RWPE2 (cell line): ENCODE results near the gene THSD4.

Source experiments
- ATAC-seq: fragments of 200-7000 bp; cut with Tn5 transposase; 3 replicates; pipeline ENCODE4 v1.9.1; 2021; ENCODE audit warnings: low read depth
- DNase-seq: peaks from one replicate; pipeline ENCODE4 v3.0.0-alpha.2; 2020; ENCODE audit warnings: low spot score
- H3K27ac ChIP-seq: fragments of 450-650 bp; 2 replicates; pipeline ENCODE4 v1.5.1; 2017; ENCODE audit warnings: mild to moderate bottlenecking; ENCODE audit not compliant: poor library complexity, severe bottlenecking
- H3K27me3 ChIP-seq: fragments of 250-450 bp; sonication (Bioruptor Pico); 2 replicates; pipeline ENCODE4 v1.5.1; 2021; ENCODE audit warnings: mild to moderate bottlenecking, moderate library complexity; ENCODE audit not compliant: insufficient read depth, poor library complexity, severe bottlenecking
- H3K36me3 ChIP-seq: fragments of 250-450 bp; sonication (Bioruptor Pico); 2 replicates; pipeline ENCODE4 v1.5.1; 2020; ENCODE audit warnings: low read depth, mild to moderate bottlenecking, moderate library complexity
- H3K4me1 ChIP-seq: fragments of 250-450 bp; sonication (Bioruptor Pico); 2 replicates; pipeline ENCODE4 v1.5.1; 2021; ENCODE audit warnings: mild to moderate bottlenecking, moderate library complexity; ENCODE audit not compliant: insufficient read depth, poor library complexity, severe bottlenecking
- H3K4me3 ChIP-seq: fragments of 250-450 bp; sonication (Bioruptor Pico); 2 replicates; pipeline ENCODE4 v1.5.1; 2021; ENCODE audit warnings: mild to moderate bottlenecking, moderate library complexity; ENCODE audit not compliant: severe bottlenecking
- H3K9me3 ChIP-seq: fragments of 250-450 bp; sonication (Bioruptor Pico); 2 replicates; pipeline ENCODE4 v1.5.1; 2021; ENCODE audit warnings: mild to moderate bottlenecking, moderate library complexity; ENCODE audit not compliant: severe bottlenecking
- TF ChIP-seq, protein P1 (sequence below): fragments of 450-650 bp; IDR thresholded peaks from one replicate; pipeline ENCODE4 v1.5.1; 2017; ENCODE audit warnings: mild to moderate bottlenecking, moderate library complexity; ENCODE audit not compliant: poor library complexity, severe bottlenecking

Gene THSD4

GRCh38 chr15:71508081-71508682 is 392.9 kb downstream of the THSD4 start:
- ATAC-seq (peak; percentile 81), DNase-seq (no peak)
- Histone ChIP-seq H3K9me3 (no peaks in the 10 kb centered on the region), H3K36me3 (no peaks in the 10 kb centered on the region), H3K27ac (no peak overlapping the region), H3K4me3 (no peak overlapping the region), H3K27me3 (no peaks in the 10 kb centered on the region), H3K4me1 (peaks cover 14% of the 10 kb centered on the region)
- TF ChIP-seq, protein P1, sequence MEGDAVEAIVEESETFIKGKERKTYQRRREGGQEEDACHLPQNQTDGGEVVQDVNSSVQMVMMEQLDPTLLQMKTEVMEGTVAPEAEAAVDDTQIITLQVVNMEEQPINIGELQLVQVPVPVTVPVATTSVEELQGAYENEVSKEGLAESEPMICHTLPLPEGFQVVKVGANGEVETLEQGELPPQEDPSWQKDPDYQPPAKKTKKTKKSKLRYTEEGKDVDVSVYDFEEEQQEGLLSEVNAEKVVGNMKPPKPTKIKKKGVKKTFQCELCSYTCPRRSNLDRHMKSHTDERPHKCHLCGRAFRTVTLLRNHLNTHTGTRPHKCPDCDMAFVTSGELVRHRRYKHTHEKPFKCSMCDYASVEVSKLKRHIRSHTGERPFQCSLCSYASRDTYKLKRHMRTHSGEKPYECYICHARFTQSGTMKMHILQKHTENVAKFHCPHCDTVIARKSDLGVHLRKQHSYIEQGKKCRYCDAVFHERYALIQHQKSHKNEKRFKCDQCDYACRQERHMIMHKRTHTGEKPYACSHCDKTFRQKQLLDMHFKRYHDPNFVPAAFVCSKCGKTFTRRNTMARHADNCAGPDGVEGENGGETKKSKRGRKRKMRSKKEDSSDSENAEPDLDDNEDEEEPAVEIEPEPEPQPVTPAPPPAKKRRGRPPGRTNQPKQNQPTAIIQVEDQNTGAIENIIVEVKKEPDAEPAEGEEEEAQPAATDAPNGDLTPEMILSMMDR: no peak

- H3K27ac ChIP-seq: no peak overlapping the region
- no peak for DNase-seq
- H3K4me3 ChIP-seq: no peak overlapping the region
- no peaks in the 10 kb centered on the region for H3K36me3 ChIP-seq
- no peaks in the 10 kb centered on the region for H3K27me3 ChIP-seq
- ATAC-seq: no peak
- no peaks in the 10 kb centered on the region for H3K9me3 ChIP-seq
- TF ChIP-seq, protein P1: no peak
- H3K4me1 ChIP-seq: peaks cover 14% of the 10 kb centered on the region
These were observed 393.9 kb downstream of the THSD4 start for GRCh38 chr15:71509139-71509538.

GRCh38 chr15:71510763-71511162 is 395.5 kb downstream of the THSD4 start:
- TF ChIP-seq, protein P1: no peak
- Histone ChIP-seq H3K36me3 (no peaks in the 10 kb centered on the region), H3K9me3 (no peaks in the 10 kb centered on the region), H3K4me3 (no peak overlapping the region), H3K27ac (no peak overlapping the region), H3K4me1 (peaks cover 22% of the 10 kb centered on the region), H3K27me3 (no peaks in the 10 kb centered on the region)
- no peak for DNase-seq
- ATAC-seq: no peak

GRCh38 chr15:71511796-71512681 is 396.8 kb downstream of the THSD4 start:
- ATAC-seq: no peak
- no peak overlapping the region for H3K27ac ChIP-seq
- no peaks in the 10 kb centered on the region for H3K27me3 ChIP-seq
- H3K9me3 ChIP-seq: no peaks in the 10 kb centered on the region
- no peak for DNase-seq
- no peaks in the 10 kb centered on the region for H3K36me3 ChIP-seq
- TF ChIP-seq, protein P1: no peak
- no peak overlapping the region for H3K4me3 ChIP-seq
- H3K4me1 ChIP-seq: peaks cover 24% of the 10 kb centered on the region

DNA sequence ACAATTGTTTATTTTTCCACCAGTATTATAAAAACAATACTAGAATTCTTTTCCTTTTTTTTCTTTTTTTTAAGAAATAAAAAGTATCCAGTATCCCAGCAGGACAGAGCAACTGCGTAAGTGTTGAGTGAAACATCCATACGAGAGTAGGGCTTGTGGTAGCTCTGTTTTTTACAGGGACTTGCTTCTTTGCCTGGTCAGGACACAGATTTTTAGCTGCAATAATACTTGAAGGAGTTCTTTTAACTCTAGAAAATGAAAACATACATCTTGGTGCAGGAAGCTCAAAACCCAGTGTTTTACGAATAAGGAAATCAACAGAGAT is 397.4 kb downstream of the THSD4 start:
- Histone ChIP-seq H3K27me3 (no peaks in the 10 kb centered on the region), H3K9me3 (no peaks in the 10 kb centered on the region), H3K4me3 (no peak overlapping the region), H3K27ac (no peak overlapping the region), H3K36me3 (no peaks in the 10 kb centered on the region), H3K4me1 (peaks cover 22% of the 10 kb centered on the region)
- no peak for ATAC-seq
- TF ChIP-seq, protein P1: no peak
- no peak for DNase-seq
